Mesenteric fat pad (tissue), 1 donor: Measurements from ENCODE around the gene ANKLE2. TPM values are rescaled to one million over a fixed set of nuclear protein-coding genes. Genes with fewer than 3 reads are reported as not detected.
"Not testable (repeated sequence)": the region's sequence is repeated elsewhere in the genome, so short reads cannot be mapped to it uniquely, and the experiment has no call there.

Experiments
- DNase-seq: peaks from one replicate; pipeline ENCODE4 v3.0.0-alpha.2; 2020; ENCODE audit warnings: low spot score
- long read RNA-seq: library from polyadenylated mRNA; unstranded; transcript quantifications from one replicate; pipeline ENCODE4 v2.0.0, GENCODE V29; 2020
- total RNA-seq: library from RNA; stranded (reverse); fragmentation: NEBNext Ultra II Directional; extraction: Animal tissue kit (Norgen Biotek cat#: 25700); gene quantifications from one replicate; pipeline ENCODE4 v1.2.1, GENCODE V29; 2021
- donor health status: DM: yes; HTN: yes; CAD: no.

ANKLE2 gene
- total RNA-seq = 79.9 TPM
- long read RNA-seq, transcript ANKLE2-208 (3 exons, 3,302 nt) = major isoform, 8 of 43 reads
- long read RNA-seq, transcript ANKLE2-206 (4 exons, 1,557 nt) = minor isoform, 5 of 43 reads
- long read RNA-seq, partial matches to known transcripts = 18 of 43 reads
- long read RNA-seq, other reads (novel, unspliced or antisense) = 12 of 43 reads

GRCh38 chr12:132761032-132761920 lies at the start of gene ANKLE2:
Gene ANKLE2, minus strand, starts transcription at chr12:132761832. Its CDS starts 34 bp downstream, at chr12:132761798.
- no peak for DNase-seq

GRCh38 chr12:132809391-132809790 lies 47.8 kb upstream of the ANKLE2 start:
- DNase-seq = not testable (repeated sequence)

- DNase-seq = no peak
These were observed 45.9 kb upstream of the ANKLE2 start for GRCh38 chr12:132807295-132808092.

GRCh38 chr12:132806857-132807256 lies 45.2 kb upstream of the ANKLE2 start:
- DNase-seq = no peak

- no peak for DNase-seq
These were observed 42.8 kb upstream of the ANKLE2 start for GRCh38 chr12:132804426-132804861.

GRCh38 chr12:132803888-132804287 lies 42.3 kb upstream of the ANKLE2 start:
- DNase-seq = no peak

GRCh38 chr12:132803125-132803524 lies 41.5 kb upstream of the ANKLE2 start:
- no peak for DNase-seq

- DNase-seq = no peak
These were observed 40.1 kb upstream of the ANKLE2 start for GRCh38 chr12:132801741-132802140.

- no peak for DNase-seq
These were observed 37.2 kb upstream of the ANKLE2 start for GRCh38 chr12:132798836-132799235.

GRCh38 chr12:132797820-132798570 lies 36.4 kb upstream of the ANKLE2 start:
- DNase-seq = no peak

GRCh38 chr12:132795847-132796246 lies 34.2 kb upstream of the ANKLE2 start:
- DNase-seq = no peak

- not testable (repeated sequence) for DNase-seq
These were observed 30.3 kb upstream of the ANKLE2 start for GRCh38 chr12:132791940-132792339.

GRCh38 chr12:132789099-132789471 lies 27.5 kb upstream of the ANKLE2 start:
- no peak for DNase-seq

- DNase-seq = no peak
These were observed 26.9 kb upstream of the ANKLE2 start for GRCh38 chr12:132788375-132789098.

- DNase-seq = no peak
These were observed 26.2 kb upstream of the ANKLE2 start for GRCh38 chr12:132787877-132788276.

GRCh38 chr12:132786192-132786591 lies 24.6 kb upstream of the ANKLE2 start:
- DNase-seq = no peak

GRCh38 chr12:132784580-132784979 lies 22.9 kb upstream of the ANKLE2 start:
- no peak for DNase-seq

GRCh38 chr12:132783917-132784531 lies 22.4 kb upstream of the ANKLE2 start:
- no peak for DNase-seq

- DNase-seq = no peak
These were observed 20.3 kb upstream of the ANKLE2 start for GRCh38 chr12:132781938-132782337.

- no peak for DNase-seq
These were observed 18.2 kb upstream of the ANKLE2 start for GRCh38 chr12:132779781-132780353.
